HG03439 (cell line): ENCODE data around the gene TTF2.
A peak's percentile ranks its signal among the peaks of the same experiment; 100 is the strongest.
"Not testable (repeated sequence)": the region's sequence is repeated elsewhere in the genome, so short reads cannot be mapped to it uniquely, and the experiment has no call there.

Experiments used
- ATAC-seq: cut with Tn5 transposase; IDR thresholded peaks from one replicate; pipeline ENCODE4 v1.9.1; 2021; ENCODE audit warnings: mild to moderate bottlenecking, moderate library complexity; ENCODE audit not compliant: unreplicated experiment

Gene TTF2

GRCh38 chr1:117119144-117119543 lies 59.0 kb downstream of the TTF2 start:
- not testable (repeated sequence) for ATAC-seq

DNA sequence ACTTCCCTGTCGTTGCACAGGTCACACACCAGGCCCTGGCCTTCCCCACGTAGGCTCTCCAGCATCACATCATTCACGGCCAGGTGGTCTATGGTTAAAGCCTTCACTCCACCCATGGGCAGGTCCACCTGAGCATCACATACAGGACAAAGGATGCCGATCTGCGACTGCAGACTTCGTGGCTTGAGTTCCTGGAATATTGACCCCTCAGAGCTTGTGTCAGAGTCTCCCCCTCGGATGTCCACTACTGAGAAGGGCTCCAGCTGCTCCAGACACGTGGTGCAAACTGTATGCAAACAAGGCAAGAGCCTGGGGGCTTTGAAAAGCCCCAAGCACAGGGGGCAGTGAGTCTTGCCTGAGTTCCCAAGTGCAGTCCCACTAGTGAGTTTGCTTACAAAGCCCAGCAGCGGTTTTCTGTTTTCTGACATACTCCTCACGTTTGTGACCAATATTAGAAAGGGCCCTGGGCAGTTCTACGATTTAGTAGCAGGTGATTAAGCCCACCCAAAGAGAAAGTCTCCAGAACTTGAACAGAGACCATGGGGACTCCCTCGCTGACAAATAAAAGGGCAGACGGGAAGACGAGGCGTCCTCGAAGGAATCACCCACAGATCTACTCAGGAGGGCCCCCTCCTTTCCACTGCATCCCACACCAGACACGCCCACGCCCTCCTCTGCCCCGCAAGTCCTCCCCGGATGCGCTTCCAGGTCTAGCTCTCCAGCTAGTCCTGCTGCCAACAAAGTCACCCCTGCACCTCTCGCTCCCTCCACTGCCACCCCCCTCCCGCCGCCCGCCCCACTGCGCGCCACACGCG lies 60.9 kb downstream of the TTF2 start:
- ATAC-seq, result no peak

GRCh38 chr1:117121589-117122329 lies 61.6 kb downstream of the TTF2 start, which contains the start of gene TRIM45:
TRIM45 (minus strand) TSS chr1:117121749; CDS start chr1:117121201, 548 bp downstream.
- peak; percentile 92 for ATAC-seq

GRCh38 chr1:117122330-117123025 lies 62.4 kb downstream of the TTF2 start:
- no peak for ATAC-seq

DNA sequence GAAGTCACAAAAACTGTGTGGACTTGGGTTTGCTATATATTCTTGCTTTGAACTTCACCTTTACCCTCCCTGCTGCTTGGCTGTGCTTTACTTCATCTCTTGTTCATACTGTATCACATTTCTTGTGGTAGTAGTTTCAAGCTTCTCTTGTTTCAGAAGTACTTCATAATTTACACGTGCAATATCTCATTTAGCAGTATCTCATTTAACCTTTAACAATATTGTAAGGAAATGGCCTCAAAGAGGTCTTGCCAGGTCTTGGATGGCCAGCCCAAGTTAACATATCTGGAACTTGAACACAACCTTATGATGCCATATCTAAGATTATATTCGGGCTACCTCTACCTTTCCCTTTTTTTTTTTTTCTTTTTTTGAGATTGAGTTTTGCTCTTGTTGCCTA lies 63.1 kb downstream of the TTF2 start:
- no peak for ATAC-seq

- ATAC-seq, result no peak
Measured at GRCh38 chr1:117124661-117125060, 64.5 kb downstream of the TTF2 start.

- no peak for ATAC-seq
Measured at GRCh38 chr1:117127795-117128194, 67.7 kb downstream of the TTF2 start.

- ATAC-seq, result no peak
Measured at GRCh38 chr1:117128323-117129079, 68.4 kb downstream of the TTF2 start.

DNA sequence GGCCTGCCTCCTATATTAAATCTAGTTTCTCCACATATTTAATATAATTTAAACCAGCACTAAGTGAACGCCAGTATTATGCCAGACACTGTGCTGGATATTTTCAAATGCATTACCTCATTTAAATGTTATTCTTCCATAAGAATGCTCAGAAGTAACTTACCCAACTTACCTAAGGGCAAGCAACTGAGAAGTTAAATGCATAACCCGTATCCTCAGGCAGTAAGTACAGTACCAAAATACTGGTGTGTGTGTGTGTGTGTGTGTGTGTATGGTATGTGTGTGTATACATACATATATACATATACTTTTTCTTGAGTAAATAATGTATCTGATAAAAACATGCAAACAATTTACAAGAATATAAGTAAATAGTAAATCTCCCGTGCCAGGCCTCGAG lies 70.4 kb downstream of the TTF2 start:
- no peak for ATAC-seq

DNA sequence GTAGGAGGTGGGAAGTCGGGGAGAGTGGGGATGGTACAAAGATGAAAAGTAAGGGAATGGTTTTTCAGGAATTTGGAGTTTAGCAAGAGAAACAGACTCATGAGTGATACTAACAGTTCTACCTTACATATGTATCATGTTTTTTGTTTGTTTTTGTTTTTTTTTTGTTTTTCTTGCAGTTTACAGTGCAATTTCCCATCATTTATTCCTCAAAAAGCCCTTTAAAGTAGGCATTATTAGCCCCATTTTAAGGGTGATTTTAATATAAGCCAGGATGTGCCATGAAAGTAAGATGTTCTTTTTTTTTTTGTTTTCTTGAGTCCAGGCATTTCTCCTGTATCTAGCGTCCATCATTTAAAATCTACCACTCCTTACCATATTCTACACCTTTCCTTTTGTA lies 75.2 kb downstream of the TTF2 start:
- ATAC-seq, result no peak

- no peak for ATAC-seq
Measured at GRCh38 chr1:117136749-117137148, 76.6 kb downstream of the TTF2 start.

DNA sequence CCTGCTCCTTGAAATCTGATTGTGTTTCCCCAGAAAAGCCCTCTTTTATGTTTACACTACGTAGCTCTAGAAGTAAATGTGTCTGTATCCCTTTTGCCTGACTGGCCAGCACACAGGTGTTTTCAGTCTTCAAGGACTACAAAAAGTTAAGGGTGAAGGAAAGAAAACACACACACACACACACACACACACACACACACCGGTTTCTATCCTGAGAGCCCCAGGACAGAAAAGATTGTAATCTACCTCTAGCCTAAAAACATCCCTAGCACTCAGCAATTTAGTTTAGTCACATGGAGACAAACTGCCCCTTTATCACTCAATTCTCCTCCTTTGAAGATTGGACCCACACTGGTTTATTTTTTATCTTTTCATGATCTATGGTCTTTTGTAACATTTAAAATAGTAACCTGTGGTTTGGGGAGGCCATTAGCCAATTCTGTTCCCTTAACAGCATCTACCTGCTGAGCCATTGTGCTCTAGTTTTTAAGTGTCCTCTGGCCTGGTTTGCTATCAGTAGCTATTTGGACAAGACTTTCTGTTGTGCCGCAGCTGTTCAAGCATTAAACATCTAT lies 77.2 kb downstream of the TTF2 start:
- no peak for ATAC-seq

GRCh38 chr1:117138106-117138505 lies 78.0 kb downstream of the TTF2 start:
- no peak for ATAC-seq

GRCh38 chr1:117138561-117138960 lies 78.4 kb downstream of the TTF2 start:
- no peak for ATAC-seq

GRCh38 chr1:117142200-117142599 lies 82.1 kb downstream of the TTF2 start:
- no peak for ATAC-seq

GRCh38 chr1:117143172-117143571 lies 83.0 kb downstream of the TTF2 start:
- ATAC-seq, result no peak

- ATAC-seq, result no peak
Measured at GRCh38 chr1:117143871-117144270, 83.7 kb downstream of the TTF2 start.

GRCh38 chr1:117146072-117146471 lies 85.9 kb downstream of the TTF2 start:
- ATAC-seq, result no peak

- ATAC-seq, result no peak
Measured at GRCh38 chr1:117146575-117147340, 86.6 kb downstream of the TTF2 start.

DNA sequence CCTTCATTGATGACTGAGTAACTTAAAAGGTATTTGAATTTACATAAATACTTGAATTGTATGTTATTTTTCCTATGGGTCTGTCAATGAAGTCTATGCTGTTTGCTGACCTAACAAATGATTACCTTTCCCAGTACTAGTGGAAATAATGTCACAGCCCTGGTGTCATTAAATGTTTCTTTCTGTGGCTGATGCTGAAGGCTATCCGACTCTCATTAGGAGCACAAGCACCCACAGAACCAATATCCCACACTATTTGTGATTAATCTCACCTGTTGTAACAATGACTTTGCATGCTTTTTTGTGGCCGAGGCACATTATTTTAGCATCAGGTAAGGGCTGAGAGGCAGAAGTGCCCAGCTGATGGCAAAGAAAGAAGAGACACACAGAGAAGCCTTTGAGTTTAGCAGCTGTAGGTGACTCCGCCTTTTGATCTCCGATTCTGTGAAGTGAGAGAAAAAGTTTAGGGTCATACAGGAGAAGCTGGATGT lies 87.3 kb downstream of the TTF2 start:
- no peak for ATAC-seq
